Middle frontal gyrus (tissue), 1 donor: ENCODE data around the gene IQSEC3.
"Not testable (repeated sequence)": the region's sequence is repeated elsewhere in the genome, so short reads cannot be mapped to it uniquely, and the experiment has no call there.

ENCODE experiments used
- DNase-seq: peaks from one replicate; pipeline ENCODE4 v3.0.0-alpha.2; 2015; ENCODE audit warnings: low spot score; ENCODE audit errors: extremely low spot score

Gene IQSEC3

DNA sequence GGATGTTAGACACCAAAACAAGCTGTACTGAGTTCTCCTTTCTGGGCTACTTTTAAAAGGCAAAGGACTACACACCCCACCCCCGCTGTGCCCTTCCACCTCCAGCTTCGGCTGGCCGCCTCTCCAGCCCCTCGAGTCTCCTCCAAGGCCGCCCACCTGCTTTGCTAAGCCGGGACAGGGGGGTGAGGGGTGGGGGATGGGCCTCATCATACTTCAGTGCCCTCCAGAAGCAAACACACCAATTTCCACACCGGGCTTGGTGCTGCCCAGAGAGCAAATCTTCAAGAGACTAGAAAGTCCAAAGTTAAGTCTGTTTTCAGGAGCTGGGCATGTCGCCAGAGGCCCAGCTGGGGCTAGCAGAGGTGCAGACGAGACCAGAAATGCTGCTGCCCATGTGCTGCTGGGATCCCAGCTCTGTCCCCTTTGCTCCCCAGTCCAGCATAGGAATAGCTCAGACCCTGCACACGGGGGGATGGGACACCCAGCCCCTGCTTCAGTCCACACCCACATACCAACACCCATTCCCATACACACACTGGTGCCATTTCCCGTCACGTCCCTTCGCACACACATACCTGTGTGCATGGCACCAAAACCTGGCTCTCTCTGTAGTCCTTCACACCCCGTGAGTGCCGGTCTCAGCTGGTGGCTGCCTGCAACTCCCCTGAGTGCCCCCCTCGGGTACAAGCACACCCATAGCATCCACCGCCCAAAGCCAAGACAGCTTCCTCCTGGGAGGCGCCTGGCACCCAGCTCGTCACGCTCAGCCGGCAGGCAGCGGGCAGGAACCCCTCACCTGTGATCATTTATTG, 146.4 kb downstream of the IQSEC3 start:
- DNase-seq = no peak

DNA sequence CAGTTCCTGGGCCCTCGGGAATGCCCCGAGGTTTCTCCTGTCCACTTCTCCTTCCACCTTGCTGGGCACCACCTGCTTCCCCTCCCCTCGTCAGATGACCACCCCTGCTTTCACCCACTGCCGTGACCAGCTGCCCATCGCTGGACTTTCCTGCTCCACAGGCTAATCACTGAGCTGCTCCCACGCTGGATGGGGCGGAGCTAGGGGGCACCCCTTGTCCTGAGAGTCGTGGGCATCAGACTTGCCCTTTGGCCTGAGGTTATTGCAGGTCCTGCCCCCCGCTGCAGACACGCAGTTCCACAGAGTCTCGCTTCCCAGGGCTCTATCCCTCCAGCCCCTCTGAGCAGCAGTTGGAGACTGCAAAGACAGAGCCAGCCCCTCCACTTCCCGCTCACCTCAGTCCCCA, 147.0 kb downstream of the IQSEC3 start:
- no peak for DNase-seq

DNA sequence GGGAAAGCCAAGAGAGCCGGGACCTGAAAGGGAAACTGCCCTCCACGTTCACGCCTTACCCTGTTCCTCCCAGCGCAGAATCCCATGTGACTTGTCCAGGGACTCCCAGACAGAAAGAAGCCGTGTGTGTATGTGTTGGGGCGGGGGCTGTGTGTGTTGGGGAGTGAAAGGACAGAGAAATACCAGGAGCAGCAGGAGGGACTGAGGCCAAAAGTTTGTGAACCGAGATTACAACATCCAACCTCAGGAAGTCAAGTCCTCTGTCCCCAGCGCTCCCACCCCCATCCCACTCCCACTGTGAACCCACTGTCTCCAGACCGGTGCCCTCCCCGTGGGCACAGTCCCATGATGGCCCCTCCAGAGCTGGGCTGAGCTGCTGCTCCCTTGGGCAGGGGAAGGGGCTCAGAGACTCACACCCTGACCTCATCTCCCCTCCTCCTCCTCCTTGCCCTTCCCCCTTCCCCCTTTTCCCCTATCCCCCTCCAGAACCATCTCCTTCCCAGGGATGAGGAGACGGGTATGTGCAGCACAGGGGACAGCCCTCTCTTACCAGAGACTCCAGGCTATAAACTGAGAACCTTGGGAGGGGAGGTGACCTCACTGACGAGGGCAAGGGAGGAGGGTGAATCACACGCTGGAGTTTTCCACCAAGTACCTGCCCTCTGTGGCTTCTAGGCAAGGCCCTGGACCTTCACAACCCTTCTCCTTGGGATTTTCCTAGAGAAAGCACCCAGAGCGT, 147.6 kb downstream of the IQSEC3 start, which contains the start of gene SLC6A12:
Gene SLC6A12 (minus strand): TSS at position 155 of the 739 bp plus-strand sequence. CDS start 4,171 bp downstream, outside the sequence.
- DNase-seq = no peak

DNA sequence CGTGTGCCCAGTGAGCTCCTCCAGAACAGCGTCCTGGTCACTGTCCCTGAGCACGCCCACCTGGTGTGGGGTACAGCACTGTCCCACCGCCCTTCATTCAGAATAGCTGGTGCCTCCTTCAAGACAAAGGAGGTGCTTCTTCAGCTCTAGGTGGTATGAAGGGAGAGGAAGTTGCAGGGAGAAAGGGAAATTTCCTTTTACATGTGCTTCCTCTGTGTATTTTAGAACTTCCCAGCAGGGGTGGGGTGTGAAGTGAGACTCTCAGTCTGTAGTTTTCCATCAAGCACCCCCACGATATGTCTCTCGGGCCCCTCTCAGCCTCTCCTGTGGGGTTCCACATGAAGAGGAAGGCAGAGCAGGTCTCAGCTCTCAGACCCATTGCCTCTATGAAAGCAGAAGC, 148.5 kb downstream of the IQSEC3 start:
- no peak for DNase-seq

DNA sequence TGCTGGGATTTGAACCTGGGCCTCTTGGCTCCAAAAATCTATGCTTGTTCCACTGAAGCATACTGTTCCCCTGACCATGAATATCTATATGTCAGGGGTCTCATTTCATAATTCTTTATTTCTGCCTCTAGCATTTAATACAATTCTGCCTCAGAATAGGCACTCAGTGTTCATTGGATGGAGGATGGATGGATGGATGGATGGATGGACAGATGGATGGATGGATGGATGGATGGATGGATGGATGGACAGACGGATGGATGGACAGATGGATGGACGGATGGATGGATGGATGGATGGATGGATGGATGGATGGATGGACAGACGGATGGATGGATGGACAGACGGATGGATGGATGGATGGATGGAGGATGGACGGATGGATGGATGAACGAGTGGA, 150.5 kb downstream of the IQSEC3 start:
- DNase-seq = not testable (repeated sequence)

DNA sequence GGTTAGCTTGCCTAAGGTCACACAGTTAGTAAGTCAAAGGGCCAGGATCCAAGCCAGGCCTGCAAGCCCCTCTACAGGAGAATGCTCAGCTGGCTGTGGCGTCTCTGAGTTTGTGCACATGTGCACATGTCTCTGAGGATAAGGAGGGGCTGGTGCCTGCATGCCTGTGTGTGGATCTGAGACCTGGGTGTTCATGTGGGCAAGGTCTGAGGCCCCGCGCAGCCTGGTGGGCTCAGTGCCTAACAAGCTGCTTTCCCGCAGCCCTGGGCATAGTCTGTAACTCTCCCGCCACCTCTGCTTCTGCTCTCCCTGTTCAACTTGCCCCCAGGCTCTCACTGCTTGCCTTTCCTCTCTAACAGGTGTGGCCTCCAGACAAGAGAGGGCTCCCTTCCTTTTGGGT, 151.7 kb downstream of the IQSEC3 start:
- DNase-seq = no peak

DNA sequence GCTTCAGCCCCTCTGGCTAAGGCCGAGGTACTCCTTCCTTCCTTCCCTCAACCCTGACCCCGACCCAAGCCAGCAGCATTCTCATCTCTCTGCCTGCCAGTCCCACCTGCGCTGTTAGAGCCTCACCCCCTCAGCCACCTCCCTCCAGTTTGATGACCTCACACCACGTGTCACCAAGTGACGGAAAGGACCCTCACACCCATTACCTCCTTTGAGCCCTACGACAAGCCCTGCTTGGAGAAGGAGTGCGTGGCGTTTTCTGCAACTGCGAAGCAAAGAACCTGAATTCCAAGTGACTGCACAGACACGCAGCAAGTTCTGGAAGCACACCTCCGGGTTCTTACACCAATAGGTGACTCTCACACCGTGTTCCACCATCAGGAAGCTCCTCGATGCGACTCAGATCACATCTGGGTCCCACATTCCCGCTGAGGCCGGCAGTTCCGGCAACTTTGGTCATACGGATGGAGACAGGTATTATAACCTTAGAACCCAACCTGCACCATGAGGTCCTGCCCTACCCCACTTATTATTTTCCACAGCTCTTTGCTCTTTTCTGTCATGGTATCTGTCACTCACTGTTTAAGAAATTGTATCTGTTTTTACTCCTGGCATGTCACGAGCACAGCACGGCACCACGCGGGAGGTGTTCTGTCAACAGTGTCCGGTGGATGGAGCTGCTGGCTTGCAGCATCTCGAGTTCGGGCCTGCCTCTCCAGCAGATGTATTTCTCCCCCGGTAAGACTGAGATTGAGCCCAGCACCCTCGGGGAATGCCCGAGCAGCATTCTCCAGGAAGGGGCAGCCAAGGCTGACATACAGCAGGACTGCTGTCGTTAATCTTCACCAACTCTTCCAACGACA, 152.4 kb downstream of the IQSEC3 start:
- DNase-seq = no peak

DNA sequence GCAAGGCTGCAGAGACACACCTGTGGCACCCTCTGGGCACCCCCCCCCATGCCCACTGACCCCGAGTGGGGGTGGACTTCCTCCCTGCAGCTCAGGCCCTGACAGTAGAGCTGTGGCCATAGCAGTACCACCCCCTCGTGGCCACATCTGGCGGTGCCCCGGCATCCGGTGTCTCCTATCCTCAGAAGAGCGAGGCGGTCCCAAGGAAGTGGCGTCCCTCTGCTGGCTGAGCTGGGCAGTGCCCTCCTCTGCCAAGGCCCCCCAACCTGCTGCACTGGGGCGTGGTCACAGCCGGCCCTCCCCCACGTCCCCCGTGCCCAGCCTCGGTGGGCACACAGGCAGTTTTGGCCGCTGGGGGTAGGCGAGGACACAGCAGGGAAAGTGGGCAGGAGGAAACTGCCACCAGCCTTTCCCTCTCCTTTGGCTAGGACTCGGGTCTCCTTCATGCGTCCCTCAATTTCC, 153.4 kb downstream of the IQSEC3 start:
- peak; percentile 14 for DNase-seq

DNA sequence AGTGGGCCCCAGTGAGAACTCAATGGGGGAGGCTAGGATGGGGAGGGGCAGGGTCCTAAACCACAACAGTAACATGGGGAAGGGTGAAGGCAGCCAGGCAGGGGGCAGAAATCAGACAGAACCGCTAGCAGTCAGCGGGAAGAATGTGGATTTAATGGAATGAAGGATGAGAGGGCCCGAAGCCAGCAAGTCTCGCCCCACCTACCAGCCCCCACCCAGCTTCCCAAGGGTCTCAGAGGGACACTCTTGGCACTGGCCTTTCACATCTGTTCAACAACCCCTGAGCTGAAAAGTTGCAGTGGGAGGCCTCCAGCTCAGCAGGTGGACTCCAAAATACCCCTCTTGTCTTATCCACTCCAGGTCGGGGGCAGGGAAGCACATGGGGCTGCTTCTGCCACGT, 153.9 kb downstream of the IQSEC3 start:
- no peak for DNase-seq

DNA sequence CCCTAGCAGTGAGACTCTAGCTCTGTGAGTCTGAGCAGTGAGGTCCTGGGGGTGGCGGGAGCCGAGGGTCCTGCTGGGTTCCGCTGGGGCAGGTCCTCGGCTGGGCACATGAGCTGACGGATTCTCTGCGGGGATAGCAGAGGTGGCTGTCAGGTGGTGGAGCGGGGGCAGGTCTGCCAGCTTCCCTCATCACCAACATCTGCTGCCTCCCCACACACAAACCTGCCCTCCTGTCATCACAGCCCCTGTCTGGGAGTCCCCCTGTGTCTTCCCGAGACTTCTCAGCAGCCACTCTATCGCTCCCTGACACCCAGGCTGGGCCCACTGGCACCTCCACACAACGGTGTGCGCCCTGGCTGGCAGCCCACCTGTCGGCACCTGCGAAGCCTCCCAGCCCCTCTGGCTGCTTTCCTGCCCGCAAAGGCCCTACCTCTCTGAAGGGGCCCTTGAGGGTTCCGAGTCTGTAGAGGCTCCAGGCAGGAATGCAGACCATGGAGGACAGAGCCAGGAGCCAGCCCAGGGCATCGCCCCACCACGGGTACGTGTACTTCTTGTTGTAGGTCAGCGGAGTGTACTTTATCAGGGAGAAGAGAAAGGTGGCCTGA, 154.5 kb downstream of the IQSEC3 start:
- no peak for DNase-seq

DNA sequence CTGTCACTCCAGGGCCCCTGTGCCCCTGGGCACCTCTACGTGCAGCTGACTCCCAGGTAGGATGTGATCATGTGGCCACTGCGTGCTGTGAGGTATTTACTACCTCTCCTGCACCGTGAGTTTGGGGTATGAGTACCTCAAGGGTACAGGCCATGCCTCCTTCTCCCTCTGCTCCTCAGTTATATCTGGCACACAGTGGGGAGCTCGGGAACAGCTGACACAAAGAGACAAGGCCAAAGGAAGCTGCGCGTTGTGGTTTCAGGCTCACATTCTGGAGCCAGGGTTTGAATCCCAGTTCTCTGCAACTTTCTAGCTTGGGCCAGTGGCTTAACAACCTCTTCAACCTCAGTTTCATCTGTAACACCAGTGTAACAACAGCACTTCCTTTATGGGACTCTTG, 155.2 kb downstream of the IQSEC3 start:
- no peak for DNase-seq

DNA sequence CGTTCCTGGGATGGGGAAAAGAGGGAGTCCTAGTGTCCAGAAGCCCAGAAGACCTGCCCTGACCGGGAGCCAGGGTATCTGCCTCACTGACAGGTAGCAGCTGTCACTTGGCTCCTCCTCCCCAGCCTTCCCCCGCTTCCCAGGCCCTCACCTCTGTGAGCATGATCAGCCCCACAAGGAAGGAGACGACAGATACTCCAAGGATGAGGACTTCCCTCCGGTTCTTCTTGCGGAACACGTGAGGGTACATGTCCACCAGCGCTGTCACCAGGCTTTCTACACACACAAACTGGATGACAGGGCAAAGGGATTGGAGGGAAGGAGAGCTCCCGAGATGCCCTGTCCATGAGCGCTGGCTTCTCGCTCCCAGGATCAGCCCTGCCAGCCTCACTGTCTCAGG, 157.3 kb downstream of the IQSEC3 start:
- no peak for DNase-seq

DNA sequence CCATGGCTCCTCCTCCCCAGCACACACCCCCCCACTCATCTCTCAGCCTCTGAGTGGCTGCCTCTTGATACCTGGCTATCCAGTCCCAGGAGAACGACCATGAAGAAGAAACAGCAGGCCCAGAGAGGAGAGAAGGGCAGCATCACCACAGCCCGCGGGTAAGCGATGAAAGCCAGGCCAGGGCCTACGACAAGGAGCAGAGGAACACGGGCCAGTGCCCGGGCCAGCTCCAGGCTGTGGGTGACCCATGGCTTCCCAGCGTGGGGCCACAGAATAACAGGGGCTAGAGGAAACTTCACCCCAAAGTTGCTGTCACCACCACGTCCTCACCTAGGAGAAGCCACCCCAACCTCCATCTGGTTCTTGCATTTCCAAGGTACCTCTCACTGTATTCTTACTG, 157.8 kb downstream of the IQSEC3 start:
- no peak for DNase-seq

DNA sequence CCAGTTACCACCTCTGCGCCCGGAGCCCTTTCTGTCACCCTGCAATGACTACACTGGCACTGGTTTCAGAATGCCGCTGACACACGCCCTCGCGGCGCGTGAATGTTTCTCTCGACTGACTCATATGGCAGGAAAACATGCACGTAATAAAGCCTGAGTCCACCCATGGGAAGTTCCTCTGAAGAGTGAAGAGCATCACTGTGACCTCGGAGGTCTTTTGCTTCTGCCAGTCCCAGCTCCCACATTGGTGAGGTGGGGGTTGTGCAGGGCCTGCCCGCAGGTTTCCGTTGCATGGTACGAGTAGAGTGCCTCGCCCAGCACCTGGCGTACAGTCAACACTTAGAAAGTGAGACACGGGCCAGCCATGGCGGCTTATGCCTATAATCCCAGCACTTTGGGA, 158.4 kb downstream of the IQSEC3 start:
- DNase-seq = no peak

DNA sequence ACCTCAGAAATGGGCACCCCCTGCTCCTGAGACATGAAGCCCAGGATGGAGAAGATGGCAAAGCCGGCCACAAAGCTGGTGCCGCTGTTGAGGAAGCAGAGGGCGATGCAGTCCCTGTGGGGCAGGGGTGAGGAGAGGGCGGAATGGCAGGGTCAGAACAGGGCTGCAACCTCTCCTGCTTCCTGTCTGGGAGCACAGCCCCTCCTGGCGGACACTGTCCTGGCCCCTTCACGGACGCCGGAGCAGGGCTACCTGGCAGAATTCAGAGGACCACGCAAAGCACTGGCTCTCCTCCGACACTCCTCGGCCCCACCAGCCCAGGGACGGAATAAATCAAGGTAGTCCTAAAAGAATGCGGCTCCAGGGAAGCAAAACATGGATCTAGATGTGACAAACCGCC, 159.8 kb downstream of the IQSEC3 start:
- no peak for DNase-seq

DNA sequence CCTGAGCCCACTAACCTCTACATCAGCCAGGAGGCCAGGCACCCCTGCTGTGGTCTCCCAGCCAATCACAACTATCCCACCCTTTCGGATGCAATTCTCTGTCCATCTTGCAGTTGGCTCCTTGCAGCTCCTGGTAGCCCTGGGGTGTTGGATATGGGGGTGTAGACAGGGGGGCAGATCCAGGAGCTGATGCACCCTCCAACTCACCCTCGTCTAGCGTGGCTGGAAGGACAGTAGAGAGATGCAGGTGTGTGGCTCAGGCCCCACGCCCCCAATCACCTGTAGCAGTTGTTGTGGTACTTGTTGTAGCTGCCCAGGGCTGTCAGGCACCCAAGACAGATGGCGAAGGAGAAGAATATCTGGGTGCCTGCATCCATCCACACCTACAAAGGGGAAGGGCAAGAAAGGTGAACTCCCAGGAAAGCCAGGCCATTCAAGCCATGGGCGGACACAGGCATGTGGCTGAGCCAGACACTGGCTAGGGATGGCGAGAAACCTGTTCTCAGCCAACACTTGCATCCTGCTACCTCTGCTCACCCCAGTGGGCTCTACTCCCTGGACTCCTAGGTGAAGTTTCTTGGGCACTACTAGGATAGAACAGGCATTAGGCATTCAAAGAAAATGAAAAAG, 160.8 kb downstream of the IQSEC3 start:
- no peak for DNase-seq
